ENCODE results near the gene MINK1. TPM values are rescaled to one million over a fixed set of nuclear protein-coding genes. Genes with fewer than 3 reads are reported as not detected.
"Not testable (repeated sequence)": the region's sequence is repeated elsewhere in the genome, so short reads cannot be mapped to it uniquely, and the experiment has no call there.

MINK1 gene
- total RNA-seq, 1 donor from 2014 or later, result 139 TPM

GRCh38 chr17:4902540-4902939 lies 69.4 kb downstream of the MINK1 start:
- no peaks in the 10 kb centered on the region for H3K9me3 Mint-ChIP-seq (ENCODE audit: low read depth)
- H3K4me3 Mint-ChIP-seq (ENCODE audit: low read depth), result no peak overlapping the region
- peaks cover 30% of the 10 kb centered on the region for H3K27me3 Mint-ChIP-seq
- no peak overlapping the region for H3K27ac Mint-ChIP-seq
- H3K4me1 Mint-ChIP-seq (ENCODE audit: low read depth), result peaks cover 8% of the 10 kb centered on the region
- no peak for DNase-seq (ENCODE audit: low spot score, unreplicated experiment)
- peaks cover 1% of the 10 kb centered on the region for H3K36me3 Mint-ChIP-seq (ENCODE audit: insufficient read depth)
- TF ChIP-seq CTCF (IDR thresholded peaks at IDR 0.05; ENCODE audit: unreplicated experiment), result no peak

GRCh38 chr17:4903051-4903818 lies 70.1 kb downstream of the MINK1 start, which contains the start of gene CHRNE:
Gene CHRNE, minus strand, starts transcription at chr17:4903098. Its CDS starts 35 bp downstream, at chr17:4903063.
- peak; percentile 63 for DNase-seq (ENCODE audit: low spot score, unreplicated experiment)
- no peaks in the 10 kb centered on the region for H3K9me3 Mint-ChIP-seq (ENCODE audit: low read depth)
- peaks cover 30% of the 10 kb centered on the region for H3K27me3 Mint-ChIP-seq
- no peak within 1 kb of the TSS for H3K4me3 Mint-ChIP-seq (ENCODE audit: low read depth)
- H3K36me3 Mint-ChIP-seq (ENCODE audit: insufficient read depth), result peaks cover 1% of the 10 kb centered on the region
- peak within 1 kb of the TSS; percentile 32 for H3K27ac Mint-ChIP-seq
- peak; percentile 75 for TF ChIP-seq CTCF (IDR thresholded peaks at IDR 0.05; ENCODE audit: unreplicated experiment)
- H3K4me1 Mint-ChIP-seq (ENCODE audit: low read depth), result peaks cover 8% of the 10 kb centered on the region

- H3K4me3 Mint-ChIP-seq (ENCODE audit: low read depth); H3K27ac Mint-ChIP-seq; H3K9me3 Mint-ChIP-seq (ENCODE audit: low read depth); H3K4me1 Mint-ChIP-seq (ENCODE audit: low read depth); H3K36me3 Mint-ChIP-seq (ENCODE audit: insufficient read depth); DNase-seq (ENCODE audit: low spot score, unreplicated experiment): not testable (repeated sequence)
- H3K27me3 Mint-ChIP-seq, result peaks cover 20% of the 10 kb centered on the region
These were observed 73.5 kb downstream of the MINK1 start for GRCh38 chr17:4906642-4907041.

- peaks cover 12% of the 10 kb centered on the region for H3K27me3 Mint-ChIP-seq
- no peak overlapping the region for H3K27ac Mint-ChIP-seq
- no peak for TF ChIP-seq CTCF (IDR thresholded peaks at IDR 0.05; ENCODE audit: unreplicated experiment)
- no peak overlapping the region for H3K4me3 Mint-ChIP-seq (ENCODE audit: low read depth)
- no peak for DNase-seq (ENCODE audit: low spot score, unreplicated experiment)
- H3K4me1 Mint-ChIP-seq (ENCODE audit: low read depth), result peaks cover 9% of the 10 kb centered on the region
- no peaks in the 10 kb centered on the region for H3K36me3 Mint-ChIP-seq (ENCODE audit: insufficient read depth)
- no peaks in the 10 kb centered on the region for H3K9me3 Mint-ChIP-seq (ENCODE audit: low read depth)
These were observed 75.2 kb downstream of the MINK1 start for GRCh38 chr17:4908301-4908700.

- H3K4me3 Mint-ChIP-seq (ENCODE audit: low read depth), result no peak overlapping the region
- H3K27ac Mint-ChIP-seq, result no peak overlapping the region
- H3K9me3 Mint-ChIP-seq (ENCODE audit: low read depth), result no peaks in the 10 kb centered on the region
- peak; percentile 73 for DNase-seq (ENCODE audit: low spot score, unreplicated experiment)
- no peaks in the 10 kb centered on the region for H3K36me3 Mint-ChIP-seq (ENCODE audit: insufficient read depth)
- TF ChIP-seq CTCF (IDR thresholded peaks at IDR 0.05; ENCODE audit: unreplicated experiment), result peak; percentile 78
- H3K4me1 Mint-ChIP-seq (ENCODE audit: low read depth), result peaks cover 5% of the 10 kb centered on the region
- peaks cover 10% of the 10 kb centered on the region for H3K27me3 Mint-ChIP-seq
These were observed 75.8 kb downstream of the MINK1 start for GRCh38 chr17:4908711-4909496.
